Caco-2 (cell line): ENCODE results near the gene LIPC. TPM values are rescaled to one million over a fixed set of nuclear protein-coding genes. Genes with fewer than 3 reads are reported as not detected.
"Not testable (repeated sequence)": the region's sequence is repeated elsewhere in the genome, so short reads cannot be mapped to it uniquely, and the experiment has no call there.

Source experiments
- BruUV-seq: library from RNA; stranded (reverse); fragments of 400-500 nt; replicated peaks from 2 replicates; lab custom pipeline; 2021; lab: Mats Ljungman, UMichigan
- CTCF ChIA-PET: fragments of 300-600 bp; sonication (Branson Sonifier 250); formaldehyde crosslinking; loops from one replicate; lab custom pipeline; 2022; ENCODE audit warnings: antibody characterized with exemption; lab: Charles Lee
- POLR2A ChIA-PET: fragments of 300-600 bp; sonication (Branson Sonifier 250); formaldehyde crosslinking; loops from one replicate; lab custom pipeline; 2022; ENCODE audit warnings: antibody characterized with exemption; lab: Charles Lee
- DNase-seq, 2 experiments: peaks; one replicate each; pipeline versions ENCODE4 v3.0.0 to v3.0.0-alpha.2; 2020 to 2022
- H3K27me3 ChIP-seq: replicated peaks from 2 replicates; pipeline ENCODE4 v1.6.0; 2011; ENCODE audit warnings: low read length; ENCODE audit not compliant: control insufficient read depth, insufficient read depth
- H3K36me3 ChIP-seq: 2 replicates; pipeline ENCODE4 v1.5.1; 2011; ENCODE audit warnings: low read length; ENCODE audit not compliant: control insufficient read depth, insufficient read depth
- H3K4me1 ChIP-seq: fragments of 250-450 bp; sonication (Bioruptor Pico); 2 replicates; pipeline ENCODE4 v1.5.1; 2020; ENCODE audit warnings: mild to moderate bottlenecking
- H3K4me3 ChIP-seq: 2 replicates; pipeline ENCODE4 v1.5.1; 2011; ENCODE audit warnings: low read depth, mild to moderate bottlenecking, control low read depth, low read length
- H3K9me3 ChIP-seq: fragments of 250-450 bp; sonication (Bioruptor Pico); 2 replicates; pipeline ENCODE4 v1.5.1; 2020; ENCODE audit warnings: mild to moderate bottlenecking, moderate library complexity
- H3K27ac Mint-ChIP-seq: one replicate; pipeline ENCODE4 v1.8.0; 2022; ENCODE audit warnings: mixed read lengths; ENCODE audit not compliant: unreplicated experiment
- H3K27me3 Mint-ChIP-seq: one replicate; pipeline ENCODE4 v1.8.0; 2022; ENCODE audit warnings: mixed read lengths; ENCODE audit not compliant: insufficient read depth, unreplicated experiment
- H3K36me3 Mint-ChIP-seq: one replicate; pipeline ENCODE4 v1.8.0; 2022; ENCODE audit warnings: mild to moderate bottlenecking, mixed read lengths; ENCODE audit not compliant: insufficient read depth, unreplicated experiment
- H3K4me1 Mint-ChIP-seq: one replicate; pipeline ENCODE4 v1.8.0; 2022; ENCODE audit warnings: low read depth, mixed read lengths; ENCODE audit not compliant: unreplicated experiment
- H3K4me3 Mint-ChIP-seq: one replicate; pipeline ENCODE4 v1.8.0; 2022; ENCODE audit warnings: mild to moderate bottlenecking, moderate library complexity, mixed read lengths; ENCODE audit not compliant: unreplicated experiment
- H3K9me3 Mint-ChIP-seq: one replicate; pipeline ENCODE4 v1.8.0; 2022; ENCODE audit warnings: mixed read lengths; ENCODE audit not compliant: unreplicated experiment
- intact Hi-C: fragments of 100-400 bp; cut with micrococcal nuclease; formaldehyde crosslinking; loops from one replicate; pipeline ENCODE4 v1.10.0; 2022; ENCODE audit not compliant: unreplicated experiment
- total RNA-seq: library from RNA; stranded (reverse); gene quantifications from 2 replicates; pipeline ENCODE4 v1.2.3, GENCODE V29; 2022
- TF ChIP-seq, protein P1 (sequence below), 2 experiments: fragments of 200-600 bp in 1 of 2; IDR thresholded peaks; 1 replicate in 1 of 2; 2 replicates in 1 of 2; pipeline versions ENCODE4 v1.5.1 to v1.8.0; 2011 to 2022; ENCODE audit warnings: antibody characterized with exemption in 1 of 2, control low read depth in 1 of 2, inconsistent platforms in 1 of 2, low read depth in 1 of 2, low read length in 1 of 2, mild to moderate bottlenecking in 1 of 2, moderate library complexity in 1 of 2; ENCODE audit not compliant: insufficient read depth in 1 of 2, severe bottlenecking in 1 of 2, unreplicated experiment in 1 of 2

LIPC gene
- total RNA-seq, 1 experiment from 2014 or later, result 17.6 TPM

DNA sequence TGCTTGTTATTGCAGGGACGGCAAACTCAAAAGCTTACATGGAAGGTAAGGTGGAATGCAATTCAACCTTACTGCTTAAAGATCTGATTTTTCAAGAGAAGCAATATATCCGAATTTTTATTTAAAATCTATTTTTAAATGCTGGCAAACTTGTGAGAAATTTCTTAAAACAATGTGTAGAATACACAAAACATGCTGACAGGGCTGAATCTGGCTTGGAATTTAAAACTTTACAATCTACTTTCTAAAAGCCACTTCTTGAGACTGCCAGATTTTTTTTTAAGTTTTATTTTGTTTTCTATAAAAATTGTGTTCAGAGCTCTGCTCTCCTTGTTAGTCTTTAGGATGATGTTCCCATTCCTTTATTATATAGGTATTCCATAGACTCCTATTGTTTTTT lies 171.0 kb downstream of the LIPC start:
- peaks cover 12% of the 10 kb centered on the region for H3K36me3 Mint-ChIP-seq
- H3K27ac Mint-ChIP-seq, result no peak overlapping the region
- no peak for DNase-seq
- no peaks in the 10 kb centered on the region for H3K27me3 Mint-ChIP-seq
- Histone ChIP-seq H3K4me3 (no peak overlapping the region), H3K27me3 (no peaks in the 10 kb centered on the region), H3K4me1 (peaks cover 17% of the 10 kb centered on the region), H3K9me3 (no peaks in the 10 kb centered on the region), H3K36me3 (no peaks in the 10 kb centered on the region)
- H3K9me3 Mint-ChIP-seq, result no peaks in the 10 kb centered on the region
- no peak overlapping the region for H3K4me3 Mint-ChIP-seq
- ChIA-PET CTCF (no interaction called here), POLR2A (no interaction called here)
- H3K4me1 Mint-ChIP-seq, result peaks cover 17% of the 10 kb centered on the region
- BruUV-seq, result no TSS peak
- intact Hi-C loops, result loop anchor here (5.0 kb wide), 1 partner anchor 136 kb away; no protein-coding TSS in a partner anchor
- TF ChIP-seq, protein P1, sequence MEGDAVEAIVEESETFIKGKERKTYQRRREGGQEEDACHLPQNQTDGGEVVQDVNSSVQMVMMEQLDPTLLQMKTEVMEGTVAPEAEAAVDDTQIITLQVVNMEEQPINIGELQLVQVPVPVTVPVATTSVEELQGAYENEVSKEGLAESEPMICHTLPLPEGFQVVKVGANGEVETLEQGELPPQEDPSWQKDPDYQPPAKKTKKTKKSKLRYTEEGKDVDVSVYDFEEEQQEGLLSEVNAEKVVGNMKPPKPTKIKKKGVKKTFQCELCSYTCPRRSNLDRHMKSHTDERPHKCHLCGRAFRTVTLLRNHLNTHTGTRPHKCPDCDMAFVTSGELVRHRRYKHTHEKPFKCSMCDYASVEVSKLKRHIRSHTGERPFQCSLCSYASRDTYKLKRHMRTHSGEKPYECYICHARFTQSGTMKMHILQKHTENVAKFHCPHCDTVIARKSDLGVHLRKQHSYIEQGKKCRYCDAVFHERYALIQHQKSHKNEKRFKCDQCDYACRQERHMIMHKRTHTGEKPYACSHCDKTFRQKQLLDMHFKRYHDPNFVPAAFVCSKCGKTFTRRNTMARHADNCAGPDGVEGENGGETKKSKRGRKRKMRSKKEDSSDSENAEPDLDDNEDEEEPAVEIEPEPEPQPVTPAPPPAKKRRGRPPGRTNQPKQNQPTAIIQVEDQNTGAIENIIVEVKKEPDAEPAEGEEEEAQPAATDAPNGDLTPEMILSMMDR (IDR thresholded peaks at IDR 0.05; ENCODE audit: insufficient read depth in 1 of 2, low read depth in 1 of 2, low read length in 1 of 2, severe bottlenecking in 1 of 2, unreplicated experiment in 1 of 2), result no peak

DNA sequence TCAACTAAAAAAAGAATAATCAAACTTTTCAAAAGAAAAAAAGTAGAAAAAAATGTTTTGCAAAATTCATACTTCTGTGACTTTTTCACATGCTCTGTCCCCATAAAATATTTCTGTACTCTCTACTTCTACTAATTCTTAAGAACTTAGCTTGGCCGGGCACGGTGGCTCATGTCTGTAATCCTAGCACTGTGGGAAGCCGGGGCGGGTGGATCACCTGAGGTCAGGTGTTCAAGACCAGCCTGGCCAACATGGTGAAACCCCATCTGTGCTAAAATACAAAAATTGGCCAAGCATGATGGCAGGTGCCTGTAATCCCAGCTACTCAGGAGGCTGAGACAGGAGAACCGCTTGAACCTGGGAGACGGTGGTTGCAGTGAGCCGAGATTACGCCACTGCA lies 172.1 kb downstream of the LIPC start:
- ChIA-PET POLR2A (interaction anchor here (0.5 to 1.1 kb wide), 4 partner anchors 38 to 167 kb away, joined by 3 to 6 read pairs (median 4); partner anchors contain the start of gene MINDY2), CTCF (interaction anchor here (0.6 to 1.6 kb wide), 7 partner anchors 14 to 376 kb away, joined by 3 to 7 read pairs (median 4); partner anchors contain the start of genes ADAM10 and MINDY2)
- not testable (repeated sequence) for H3K9me3 Mint-ChIP-seq, H3K4me3 ChIP-seq, H3K36me3 ChIP-seq, DNase-seq, H3K27me3 Mint-ChIP-seq, H3K9me3 ChIP-seq, H3K27me3 ChIP-seq
- peaks cover 17% of the 10 kb centered on the region for H3K4me1 ChIP-seq
- Mint-ChIP-seq H3K36me3 (peaks cover 15% of the 10 kb centered on the region), H3K4me3 (peak overlapping the region; percentile 17), H3K4me1 (peaks cover 23% of the 10 kb centered on the region), H3K27ac (peak overlapping the region; percentile 60)
- intact Hi-C loops, result loop anchor here (1.0 to 5.0 kb wide), 3 partner anchors 14 to 137 kb away; no protein-coding TSS in a partner anchor
- BruUV-seq, result TSS peak; percentile 87

DNA sequence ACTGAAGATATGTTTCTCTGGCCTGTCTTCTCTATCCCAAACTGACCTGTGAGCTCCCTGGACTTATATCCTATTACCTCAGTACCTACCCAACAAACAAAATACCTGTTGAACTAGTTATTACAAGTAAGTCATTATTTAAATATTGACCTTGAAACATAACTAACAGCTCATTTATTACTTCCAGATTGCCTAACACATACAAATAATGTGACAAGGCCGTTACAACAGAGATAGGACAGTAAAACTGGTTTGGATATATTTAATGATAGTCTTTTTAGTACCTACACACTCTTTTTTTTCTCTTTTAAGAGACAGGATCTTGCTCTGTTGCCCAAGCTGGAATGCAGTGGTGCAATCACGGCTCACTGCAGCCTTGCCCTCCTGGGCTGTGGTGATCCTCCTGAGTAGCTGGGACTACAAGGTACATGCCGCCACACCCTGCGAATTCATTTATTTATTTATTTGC lies 172.7 kb downstream of the LIPC start:
- Mint-ChIP-seq H3K27me3 (no peaks in the 10 kb centered on the region), H3K9me3 (no peaks in the 10 kb centered on the region), H3K27ac (peak overlapping the region; percentile 60), H3K36me3 (peaks cover 17% of the 10 kb centered on the region), H3K4me1 (peaks cover 23% of the 10 kb centered on the region), H3K4me3 (peak overlapping the region; percentile 17)
- H3K36me3 ChIP-seq, result no peaks in the 10 kb centered on the region
- CTCF ChIA-PET, result interaction anchor here (0.6 to 1.6 kb wide), 8 partner anchors 14 to 377 kb away, joined by 3 to 7 read pairs (median 4); partner anchors contain the start of genes ADAM10 and MINDY2
- POLR2A ChIA-PET, result interaction anchor here (0.5 to 1.1 kb wide), 6 partner anchors 37 to 166 kb away, joined by 3 to 6 read pairs (median 4); partner anchors contain the start of gene MINDY2
- H3K9me3 ChIP-seq, result no peaks in the 10 kb centered on the region
- no peaks in the 10 kb centered on the region for H3K27me3 ChIP-seq
- TF ChIP-seq, protein P1 (IDR thresholded peaks at IDR 0.05; ENCODE audit: insufficient read depth in 1 of 2, low read depth in 1 of 2, low read length in 1 of 2, severe bottlenecking in 1 of 2, unreplicated experiment in 1 of 2), result no peak
- BruUV-seq, result no TSS peak
- no peak overlapping the region for H3K4me3 ChIP-seq
- intact Hi-C loops, result loop anchor here (1.0 to 5.0 kb wide), 3 partner anchors 14 to 137 kb away; no protein-coding TSS in a partner anchor
- H3K4me1 ChIP-seq, result peaks cover 17% of the 10 kb centered on the region
- DNase-seq, result peak; percentile 78 to 87
